Upper lobe of left lung (tissue), 6 donors: ENCODE data around the gene TBCD. TPM values are rescaled to one million over a fixed set of nuclear protein-coding genes. Genes with fewer than 3 reads are reported as not detected.

Experiments used
- ATAC-seq, 2 donors: fragments of 200-7000 bp; cut with Tn5 transposase; one replicate each; pipeline ENCODE4 v1.9.1; 2022; ENCODE audit warnings: mild to moderate bottlenecking in 2 of 2, moderate library complexity in 2 of 2; ENCODE audit not compliant: low FRiP score in 2 of 2
- DNase-seq, 2 donors: peaks; one replicate each; pipeline ENCODE4 v3.0.0-alpha.2; 2019 to 2020
- H3K27ac ChIP-seq, 4 donors: fragments of 200-600 bp; sonication (generic); one replicate each; pipeline ENCODE4 v1.5.1; 2016 to 2019
- H3K27me3 ChIP-seq, 4 donors: fragments of 200-600 bp; sonication (generic); one replicate each; pipeline ENCODE4 v1.5.1; 2017 to 2019
- H3K36me3 ChIP-seq, 4 donors: fragments of 200-600 bp; sonication (generic); one replicate each; pipeline ENCODE4 v1.5.1; 2016 to 2019
- H3K4me1 ChIP-seq, 4 donors: fragments of 200-600 bp; sonication (generic); one replicate each; pipeline ENCODE4 v1.5.1; 2018 to 2019
- H3K4me3 ChIP-seq, 4 donors: fragments of 200-600 bp; sonication (generic); one replicate each; pipeline ENCODE4 v1.5.1; 2017 to 2019; ENCODE audit warnings: mild to moderate bottlenecking in 2 of 4, moderate library complexity in 1 of 4
- H3K9me3 ChIP-seq, 4 donors: fragments of 200-600 bp; sonication (generic); one replicate each; pipeline ENCODE4 v1.5.1; 2018 to 2019
- CTCF ChIP-seq, 6 experiments: fragments of 450-650 bp in 4 of 6; fragments of 200-600 bp in 2 of 6; sonication (generic) in 2 of 6; IDR thresholded peaks; one replicate each; pipeline ENCODE4 v1.5.1; 2016 to 2019; ENCODE audit warnings: antibody characterized with exemption in 6 of 6
- EP300 ChIP-seq, 4 donors: sonication (generic); formaldehyde crosslinking; IDR thresholded peaks; one replicate each; pipeline ENCODE4 v1.5.1; 2017; ENCODE audit warnings: antibody characterized with exemption in 4 of 4, control low read depth in 2 of 4
- POLR2A ChIP-seq, 4 donors: fragments of 450-650 bp; IDR thresholded peaks; one replicate each; pipeline ENCODE4 v1.5.1; 2016 to 2017; ENCODE audit warnings: antibody characterized with exemption in 4 of 4, mild to moderate bottlenecking in 2 of 4
- POLR2AphosphoS5 ChIP-seq, 2 donors: sonication (generic); formaldehyde crosslinking; IDR thresholded peaks; one replicate each; pipeline ENCODE4 v1.5.1; 2017; ENCODE audit warnings: antibody characterized with exemption in 2 of 2
- WGBS, 2 donors: methylation state at CpG; one replicate each; pipeline ENCODE4 v1.1.5; 2017 to 2018; 5-methylcytosine and 5-hydroxymethylcytosine counted together
- total RNA-seq, 6 donors: library from RNA; depleted of rRNA in 4 of 6; stranded (reverse); fragments of >200 nt in 4 of 6; gene quantifications; one replicate each; pipeline versions ENCODE4 v1.1.0 to v1.2.1, GENCODE V29; 2016 to 2021
- donor health status: DM: no; HTN: no; CAD: no; lungs with moderate emphysema.
- donor health status: DM: no; HTN: yes; CAD: no; lungs with severe emphysema.

Gene TBCD
- total RNA-seq, 6 donors from 2014 or later: 71.3 to 262 (median 104) TPM

DNA sequence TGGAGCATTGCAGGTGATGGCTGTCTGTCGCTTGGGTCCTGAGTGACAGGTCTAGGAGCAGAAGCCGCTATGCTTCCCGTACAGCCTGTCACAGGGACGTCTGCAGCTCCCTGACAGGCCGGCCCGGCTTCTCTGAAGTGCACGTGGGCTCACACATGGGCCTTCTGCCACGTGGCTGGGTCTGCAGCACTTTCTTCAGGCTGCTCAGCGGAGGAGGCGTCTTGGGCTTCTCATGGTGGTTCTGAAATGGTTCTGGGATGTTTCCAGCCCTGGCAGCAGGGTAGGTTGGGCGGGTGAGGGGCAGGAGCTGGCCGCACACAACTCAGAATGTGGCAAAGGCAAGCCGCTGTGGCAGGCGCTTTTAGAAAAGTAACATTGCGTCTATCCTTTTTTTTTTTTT is 168.3 kb downstream of the TBCD start:
- 94 to 99% methylated on average over 7 to 15 of the region's 15 CpGs for WGBS, 2 donors
- no peaks in the 10 kb centered on the region for H3K9me3 ChIP-seq
- no peak overlapping the region for H3K4me3 ChIP-seq
- TF ChIP-seq POLR2AphosphoS5 (IDR thresholded peaks at IDR 0.05): no peak
- no peak for TF ChIP-seq POLR2A (IDR thresholded peaks at IDR 0.05)
- no peak for TF ChIP-seq EP300 (IDR thresholded peaks at IDR 0.05)
- TF ChIP-seq CTCF (IDR thresholded peaks at IDR 0.05): no peak
- ATAC-seq (no peak), DNase-seq (no peak)
- peaks cover 1 to 45% (median 28%) of the 10 kb centered on the region in 4 donors for H3K36me3 ChIP-seq
- no peak overlapping the region for H3K27ac ChIP-seq
- H3K27me3 ChIP-seq: no peaks in the 10 kb centered on the region
- H3K4me1 ChIP-seq: no peaks in the 10 kb centered on the region

GRCh38 chr17:82920715-82921114 is 168.8 kb downstream of the TBCD start:
- H3K36me3 ChIP-seq: peaks cover 5 to 49% (median 30%) of the 10 kb centered on the region in 4 donors
- DNase-seq (peak in 1 of 2 donors; percentile 67), ATAC-seq (no peak)
- no peaks in the 10 kb centered on the region for H3K4me1 ChIP-seq
- H3K27me3 ChIP-seq: no peaks in the 10 kb centered on the region
- no peak overlapping the region for H3K4me3 ChIP-seq
- no peak overlapping the region for H3K27ac ChIP-seq
- 93 to 96% methylated on average over 8 to 16 of the region's 16 CpGs for WGBS, 2 donors
- H3K9me3 ChIP-seq: no peaks in the 10 kb centered on the region
- TF ChIP-seq CTCF (IDR thresholded peaks at IDR 0.05) (no peak), POLR2A (IDR thresholded peaks at IDR 0.05) (no peak), POLR2AphosphoS5 (IDR thresholded peaks at IDR 0.05) (no peak), EP300 (IDR thresholded peaks at IDR 0.05) (no peak)

- Histone ChIP-seq H3K27me3 (no peaks in the 10 kb centered on the region), H3K9me3 (no peaks in the 10 kb centered on the region), H3K27ac (no peak overlapping the region), H3K4me3 (no peak overlapping the region), H3K36me3 (peaks cover 7 to 51% (median 36%) of the 10 kb centered on the region in 4 donors), H3K4me1 (no peaks in the 10 kb centered on the region)
- no peak for ATAC-seq
- DNase-seq: no peak
- TF ChIP-seq POLR2AphosphoS5 (IDR thresholded peaks at IDR 0.05) (no peak), EP300 (IDR thresholded peaks at IDR 0.05) (no peak), CTCF (IDR thresholded peaks at IDR 0.05) (no peak), POLR2A (IDR thresholded peaks at IDR 0.05) (no peak)
- 96 to 97% methylated on average over 13 of the region's 13 CpGs for WGBS, 2 donors
These were observed 169.6 kb downstream of the TBCD start for GRCh38 chr17:82921426-82921825.

DNA sequence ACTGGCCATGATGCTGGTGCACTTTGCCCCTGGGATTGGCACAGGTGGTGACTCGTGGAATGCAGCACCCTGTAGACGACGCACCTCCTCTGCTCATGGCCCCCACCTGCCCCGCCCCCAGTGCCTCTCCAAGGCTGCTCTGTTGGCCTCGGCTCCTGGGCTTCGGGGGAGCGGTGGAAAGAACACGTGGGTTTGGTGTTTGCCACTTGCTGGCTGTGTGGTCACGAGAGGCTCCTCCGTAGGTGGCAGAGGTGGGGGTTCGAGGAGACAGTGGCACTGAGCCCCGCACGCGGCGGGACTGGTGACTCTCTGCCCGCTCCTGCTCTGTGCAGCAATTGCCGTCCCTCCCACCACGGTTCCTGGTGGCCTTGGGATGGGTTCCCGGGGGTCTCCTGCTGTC is 170.8 kb downstream of the TBCD start:
- WGBS, 2 donors: 90 to 91% methylated on average over 6 to 19 of the region's 19 CpGs
- no peaks in the 10 kb centered on the region for H3K9me3 ChIP-seq
- no peaks in the 10 kb centered on the region for H3K4me1 ChIP-seq
- DNase-seq: peak in 1 of 2 donors; percentile 58
- no peak overlapping the region for H3K4me3 ChIP-seq
- peaks cover 17 to 63% (median 48%) of the 10 kb centered on the region in 4 donors for H3K36me3 ChIP-seq
- no peak overlapping the region for H3K27ac ChIP-seq
- TF ChIP-seq CTCF (IDR thresholded peaks at IDR 0.05) (no peak), POLR2A (IDR thresholded peaks at IDR 0.05) (no peak), EP300 (IDR thresholded peaks at IDR 0.05) (no peak), POLR2AphosphoS5 (IDR thresholded peaks at IDR 0.05) (no peak)
- no peak for ATAC-seq
- no peaks in the 10 kb centered on the region for H3K27me3 ChIP-seq

DNA sequence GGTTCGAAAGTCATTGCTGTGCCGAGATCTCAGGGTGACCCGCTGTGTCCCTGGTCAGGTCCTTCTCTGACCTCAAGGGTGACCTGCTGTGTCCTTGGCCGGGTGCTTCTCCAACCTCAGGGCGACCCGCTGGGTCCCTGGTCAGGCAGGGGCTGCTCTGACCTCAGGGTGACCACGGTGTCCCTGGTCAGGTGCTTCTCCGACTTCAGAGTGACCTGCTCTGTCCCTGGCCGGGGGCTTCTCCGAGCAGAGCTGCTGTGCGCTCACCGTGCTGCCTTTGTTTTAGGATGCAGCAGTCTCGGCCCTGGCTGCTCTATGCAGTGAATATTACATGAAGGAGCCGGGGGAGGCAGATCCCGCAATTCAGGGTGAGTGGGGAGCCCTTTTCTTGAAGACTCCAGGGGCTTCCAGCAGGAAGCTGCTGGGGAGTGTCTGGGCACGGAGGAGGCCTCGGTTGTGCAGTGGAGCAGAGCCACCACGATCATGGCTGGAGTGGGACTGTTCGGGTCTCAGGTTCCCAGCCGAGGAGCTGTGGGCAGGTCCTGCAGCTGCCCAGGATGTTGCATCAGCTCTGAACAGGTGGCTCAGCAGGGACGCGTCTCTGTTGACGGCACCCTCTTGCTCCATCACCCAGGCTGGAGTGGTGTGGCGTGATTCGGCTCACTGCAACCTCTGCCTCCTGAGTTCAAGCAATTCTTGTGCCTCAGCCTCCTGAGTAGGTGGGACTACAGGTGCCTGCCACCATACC is 171.7 kb downstream of the TBCD start:
- no peak for ATAC-seq
- Histone ChIP-seq H3K4me1 (no peaks in the 10 kb centered on the region), H3K27ac (no peak overlapping the region), H3K27me3 (no peaks in the 10 kb centered on the region), H3K36me3 (peaks cover 18 to 72% (median 55%) of the 10 kb centered on the region in 4 donors), H3K4me3 (no peak overlapping the region), H3K9me3 (no peaks in the 10 kb centered on the region)
- 91 to 97% methylated on average over 13 to 25 of the region's 25 CpGs for WGBS, 2 donors
- TF ChIP-seq CTCF (IDR thresholded peaks at IDR 0.05) (no peak), POLR2AphosphoS5 (IDR thresholded peaks at IDR 0.05) (no peak)
- peak in 1 of 2 donors; percentile 50 for DNase-seq
